Measurements from ENCODE around the gene MRPL12. TPM values are rescaled to one million over a fixed set of nuclear protein-coding genes. Genes with fewer than 3 reads are reported as not detected.
A peak's percentile ranks its signal among the peaks of the same experiment; 100 is the strongest.

Gene MRPL12
- total and polyA plus RNA-seq, 2 experiments from 2014 or later: 50.9 to 153 TPM

- Histone ChIP-seq H3K79me2 (replicated peaks; ENCODE audit: insufficient read depth) (peaks cover 23% of the 10 kb centered on the region), H3K36me3 (ENCODE audit: insufficient read depth) (peaks cover 7% of the 10 kb centered on the region), H4K20me1 (replicated peaks; ENCODE audit: insufficient read depth) (no peaks in the 10 kb centered on the region; the same call in none of the 2 replicates), H3K4me2 (no peak overlapping the region), H2AFZ (no peak overlapping the region), H3K27ac (ENCODE audit: low read depth) (no peak overlapping the region), H3F3A (replicated peaks; ENCODE audit: low read depth) (peaks cover 38% of the 10 kb centered on the region), H3K4me1 (ENCODE audit: insufficient read depth) (peaks cover 29% of the 10 kb centered on the region), H3K27me3 (ENCODE audit: insufficient read depth) (no peaks in the 10 kb centered on the region), H3K4me3 (no peak overlapping the region), H3K9me2 (ENCODE audit: insufficient read depth) (no peaks in the 10 kb centered on the region)
- TF ChIP-seq NANOG (IDR thresholded peaks at IDR 0.05; ENCODE audit: borderline replicate concordance) (no peak), EZH2phosphoT487 (IDR thresholded peaks at IDR 0.05; ENCODE audit: unreplicated experiment) (no peak), CREB1 (CRISPR knock-in tag; IDR thresholded peaks at IDR 0.05; ENCODE audit: low read depth) (no peak), ZNF331 (CRISPR knock-in tag; IDR thresholded peaks at IDR 0.05; ENCODE audit: low read depth) (no peak), STAT1 (IDR thresholded peaks at IDR 0.05; ENCODE audit: unreplicated experiment) (no peak), REST (IDR thresholded peaks at IDR 0.05; ENCODE audit: unreplicated experiment) (no peak), EZH2 (IDR thresholded peaks at IDR 0.05; ENCODE audit: low read depth, unreplicated experiment) (no peak), JUNB (IDR thresholded peaks at IDR 0.05; ENCODE audit: unreplicated experiment) (no peak), POLR2AphosphoS5 (IDR thresholded peaks at IDR 0.05; ENCODE audit: low read depth) (no peak; the same call in 1 of the 2 replicates), ZNF114 (CRISPR knock-in tag; IDR thresholded peaks at IDR 0.05) (no peak)
- TF ChIP-seq, protein P1, sequence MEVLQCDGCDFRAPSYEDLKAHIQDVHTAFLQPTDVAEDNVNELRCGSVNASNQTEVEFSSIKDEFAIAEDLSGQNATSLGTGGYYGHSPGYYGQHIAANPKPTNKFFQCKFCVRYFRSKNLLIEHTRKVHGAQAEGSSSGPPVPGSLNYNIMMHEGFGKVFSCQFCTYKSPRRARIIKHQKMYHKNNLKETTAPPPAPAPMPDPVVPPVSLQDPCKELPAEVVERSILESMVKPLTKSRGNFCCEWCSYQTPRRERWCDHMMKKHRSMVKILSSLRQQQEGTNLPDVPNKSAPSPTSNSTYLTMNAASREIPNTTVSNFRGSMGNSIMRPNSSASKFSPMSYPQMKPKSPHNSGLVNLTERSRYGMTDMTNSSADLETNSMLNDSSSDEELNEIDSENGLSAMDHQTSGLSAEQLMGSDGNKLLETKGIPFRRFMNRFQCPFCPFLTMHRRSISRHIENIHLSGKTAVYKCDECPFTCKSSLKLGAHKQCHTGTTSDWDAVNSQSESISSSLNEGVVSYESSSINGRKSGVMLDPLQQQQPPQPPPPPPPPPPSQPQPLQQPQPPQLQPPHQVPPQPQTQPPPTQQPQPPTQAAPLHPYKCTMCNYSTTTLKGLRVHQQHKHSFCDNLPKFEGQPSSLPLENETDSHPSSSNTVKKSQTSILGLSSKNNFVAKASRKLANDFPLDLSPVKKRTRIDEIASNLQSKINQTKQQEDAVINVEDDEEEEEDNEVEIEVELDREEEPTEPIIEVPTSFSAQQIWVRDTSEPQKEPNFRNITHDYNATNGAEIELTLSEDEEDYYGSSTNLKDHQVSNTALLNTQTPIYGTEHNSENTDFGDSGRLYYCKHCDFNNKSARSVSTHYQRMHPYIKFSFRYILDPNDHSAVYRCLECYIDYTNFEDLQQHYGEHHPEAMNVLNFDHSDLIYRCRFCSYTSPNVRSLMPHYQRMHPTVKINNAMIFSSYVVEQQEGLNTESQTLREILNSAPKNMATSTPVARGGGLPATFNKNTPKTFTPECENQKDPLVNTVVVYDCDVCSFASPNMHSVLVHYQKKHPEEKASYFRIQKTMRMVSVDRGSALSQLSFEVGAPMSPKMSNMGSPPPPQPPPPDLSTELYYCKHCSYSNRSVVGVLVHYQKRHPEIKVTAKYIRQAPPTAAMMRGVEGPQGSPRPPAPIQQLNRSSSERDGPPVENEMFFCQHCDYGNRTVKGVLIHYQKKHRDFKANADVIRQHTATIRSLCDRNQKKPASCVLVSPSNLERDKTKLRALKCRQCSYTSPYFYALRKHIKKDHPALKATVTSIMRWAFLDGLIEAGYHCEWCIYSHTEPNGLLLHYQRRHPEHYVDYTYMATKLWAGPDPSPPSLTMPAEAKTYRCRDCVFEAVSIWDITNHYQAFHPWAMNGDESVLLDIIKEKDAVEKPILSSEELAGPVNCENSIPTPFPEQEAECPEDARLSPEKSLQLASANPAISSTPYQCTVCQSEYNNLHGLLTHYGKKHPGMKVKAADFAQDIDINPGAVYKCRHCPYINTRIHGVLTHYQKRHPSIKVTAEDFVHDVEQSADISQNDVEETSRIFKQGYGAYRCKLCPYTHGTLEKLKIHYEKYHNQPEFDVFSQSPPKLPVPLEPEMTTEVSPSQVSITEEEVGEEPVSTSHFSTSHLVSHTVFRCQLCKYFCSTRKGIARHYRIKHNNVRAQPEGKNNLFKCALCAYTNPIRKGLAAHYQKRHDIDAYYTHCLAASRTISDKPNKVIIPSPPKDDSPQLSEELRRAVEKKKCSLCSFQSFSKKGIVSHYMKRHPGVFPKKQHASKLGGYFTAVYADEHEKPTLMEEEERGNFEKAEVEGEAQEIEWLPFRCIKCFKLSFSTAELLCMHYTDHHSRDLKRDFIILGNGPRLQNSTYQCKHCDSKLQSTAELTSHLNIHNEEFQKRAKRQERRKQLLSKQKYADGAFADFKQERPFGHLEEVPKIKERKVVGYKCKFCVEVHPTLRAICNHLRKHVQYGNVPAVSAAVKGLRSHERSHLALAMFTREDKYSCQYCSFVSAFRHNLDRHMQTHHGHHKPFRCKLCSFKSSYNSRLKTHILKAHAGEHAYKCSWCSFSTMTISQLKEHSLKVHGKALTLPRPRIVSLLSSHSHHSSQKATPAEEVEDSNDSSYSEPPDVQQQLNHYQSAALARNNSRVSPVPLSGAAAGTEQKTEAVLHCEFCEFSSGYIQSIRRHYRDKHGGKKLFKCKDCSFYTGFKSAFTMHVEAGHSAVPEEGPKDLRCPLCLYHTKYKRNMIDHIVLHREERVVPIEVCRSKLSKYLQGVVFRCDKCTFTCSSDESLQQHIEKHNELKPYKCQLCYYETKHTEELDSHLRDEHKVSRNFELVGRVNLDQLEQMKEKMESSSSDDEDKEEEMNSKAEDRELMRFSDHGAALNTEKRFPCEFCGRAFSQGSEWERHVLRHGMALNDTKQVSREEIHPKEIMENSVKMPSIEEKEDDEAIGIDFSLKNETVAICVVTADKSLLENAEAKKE (CRISPR knock-in tag; IDR thresholded peaks at IDR 0.05): no peak
- TF ChIP-seq, protein P2, sequence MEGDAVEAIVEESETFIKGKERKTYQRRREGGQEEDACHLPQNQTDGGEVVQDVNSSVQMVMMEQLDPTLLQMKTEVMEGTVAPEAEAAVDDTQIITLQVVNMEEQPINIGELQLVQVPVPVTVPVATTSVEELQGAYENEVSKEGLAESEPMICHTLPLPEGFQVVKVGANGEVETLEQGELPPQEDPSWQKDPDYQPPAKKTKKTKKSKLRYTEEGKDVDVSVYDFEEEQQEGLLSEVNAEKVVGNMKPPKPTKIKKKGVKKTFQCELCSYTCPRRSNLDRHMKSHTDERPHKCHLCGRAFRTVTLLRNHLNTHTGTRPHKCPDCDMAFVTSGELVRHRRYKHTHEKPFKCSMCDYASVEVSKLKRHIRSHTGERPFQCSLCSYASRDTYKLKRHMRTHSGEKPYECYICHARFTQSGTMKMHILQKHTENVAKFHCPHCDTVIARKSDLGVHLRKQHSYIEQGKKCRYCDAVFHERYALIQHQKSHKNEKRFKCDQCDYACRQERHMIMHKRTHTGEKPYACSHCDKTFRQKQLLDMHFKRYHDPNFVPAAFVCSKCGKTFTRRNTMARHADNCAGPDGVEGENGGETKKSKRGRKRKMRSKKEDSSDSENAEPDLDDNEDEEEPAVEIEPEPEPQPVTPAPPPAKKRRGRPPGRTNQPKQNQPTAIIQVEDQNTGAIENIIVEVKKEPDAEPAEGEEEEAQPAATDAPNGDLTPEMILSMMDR (conservative IDR thresholded peaks at IDR 0.05; ENCODE audit: low read depth in 2 of 2): no peak
- TF ChIP-seq, protein P3, sequence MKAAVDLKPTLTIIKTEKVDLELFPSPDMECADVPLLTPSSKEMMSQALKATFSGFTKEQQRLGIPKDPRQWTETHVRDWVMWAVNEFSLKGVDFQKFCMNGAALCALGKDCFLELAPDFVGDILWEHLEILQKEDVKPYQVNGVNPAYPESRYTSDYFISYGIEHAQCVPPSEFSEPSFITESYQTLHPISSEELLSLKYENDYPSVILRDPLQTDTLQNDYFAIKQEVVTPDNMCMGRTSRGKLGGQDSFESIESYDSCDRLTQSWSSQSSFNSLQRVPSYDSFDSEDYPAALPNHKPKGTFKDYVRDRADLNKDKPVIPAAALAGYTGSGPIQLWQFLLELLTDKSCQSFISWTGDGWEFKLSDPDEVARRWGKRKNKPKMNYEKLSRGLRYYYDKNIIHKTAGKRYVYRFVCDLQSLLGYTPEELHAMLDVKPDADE (IDR thresholded peaks at IDR 0.05): no peak
- DNase-seq (ENCODE audit: low spot score): no peak
- peak overlapping the region; percentile 41; the same call in 1 of the 3 replicates for H3K4me3 Mint-ChIP-seq
- ATAC-seq: no peak
- peaks cover 27% of the 10 kb centered on the region for H3K4me1 Mint-ChIP-seq
- H3K9me3 Mint-ChIP-seq: no peaks in the 10 kb centered on the region
- H3K36me3 Mint-ChIP-seq (ENCODE audit: low read depth): peaks cover 39% of the 10 kb centered on the region
- H3K27ac Mint-ChIP-seq: no peak overlapping the region
- peaks cover 25% of the 10 kb centered on the region for H3K27me3 Mint-ChIP-seq (ENCODE audit: insufficient read depth, low read depth, poor library complexity)
Observed at GRCh38 chr17:81708739-81709185, 5.6 kb downstream of the MRPL12 start.

Data from GM23338 (cell line).